CD14-positive monocyte (primary cell): ENCODE data around the gene CLDN7. TPM values are rescaled to one million over a fixed set of nuclear protein-coding genes. Genes with fewer than 3 reads are reported as not detected.
A peak's percentile ranks its signal among the peaks of the same experiment; 100 is the strongest.

ENCODE experiments used
- DNase-seq, 3 donors: peaks; one replicate each; pipeline ENCODE4 v3.0.0-alpha.2; 2011 to 2022
- H2AFZ ChIP-seq: 2 replicates; pipeline ENCODE4 v1.6.0; 2012; ENCODE audit warnings: mild to moderate bottlenecking, low read depth, low read length, inconsistent platforms; ENCODE audit not compliant: insufficient read depth, poor library complexity, severe bottlenecking
- H3K27ac ChIP-seq, 2 donors: 1 replicate in 1 of 2; 2 replicates in 1 of 2; pipeline ENCODE4 v1.5.1; 2012 to 2013; ENCODE audit warnings: low read length in 2 of 2, control low read depth in 1 of 2, inconsistent platforms in 1 of 2, low read depth in 1 of 2, mild to moderate bottlenecking in 1 of 2
- H3K27me3 ChIP-seq, 2 donors: one replicate each; pipeline versions ENCODE4 v1.6.0 to v1.6.1; 2011 to 2013; ENCODE audit warnings: low read length in 2 of 2; ENCODE audit not compliant: control insufficient read depth in 2 of 2, insufficient read depth in 2 of 2
- H3K36me3 ChIP-seq, 2 donors: replicated peaks in 1 of 2; 1 replicate in 1 of 2; 2 replicates in 1 of 2; pipeline versions ENCODE4 v1.5.1 to v1.6.1; 2012 to 2013; ENCODE audit warnings: low read length in 2 of 2, control low read depth in 1 of 2, inconsistent platforms in 1 of 2, mild to moderate bottlenecking in 1 of 2; ENCODE audit not compliant: insufficient read depth in 2 of 2, control insufficient read depth in 1 of 2
- H3K4me1 ChIP-seq, 2 donors: 1 replicate in 1 of 2; 2 replicates in 1 of 2; pipeline versions ENCODE4 v1.5.1 to v1.6.1; 2012 to 2013; ENCODE audit warnings: low read length in 2 of 2, control low read depth in 1 of 2, inconsistent platforms in 1 of 2, mild to moderate bottlenecking in 1 of 2, moderate library complexity in 1 of 2; ENCODE audit not compliant: insufficient read depth in 2 of 2, control insufficient read depth in 1 of 2
- H3K4me2 ChIP-seq: replicated peaks from 2 replicates; pipeline ENCODE3; 2012; ENCODE audit warnings: low read length, moderate library complexity, mild to moderate bottlenecking; ENCODE audit not compliant: poor library complexity, severe bottlenecking; ENCODE audit errors: extremely low read depth
- H3K4me3 ChIP-seq, 3 experiments: fragments of 200-600 bp in 1 of 3; sonication (generic) in 1 of 3; replicated peaks in 1 of 3; 1 replicate in 2 of 3; 2 replicates in 1 of 3; pipeline ENCODE4 v1.5.1; 2011 to 2013; ENCODE audit warnings: low read length in 3 of 3, mild to moderate bottlenecking in 3 of 3, control low read depth in 2 of 3, low read depth in 2 of 3, inconsistent platforms in 1 of 3, moderate library complexity in 1 of 3
- H3K79me2 ChIP-seq: 2 replicates; pipeline ENCODE4 v1.6.0; 2012; ENCODE audit warnings: mild to moderate bottlenecking, control low read depth, inconsistent platforms, low read length, moderate library complexity; ENCODE audit not compliant: insufficient read depth
- H3K9ac ChIP-seq: 2 replicates; pipeline ENCODE4 v1.6.0; 2017; ENCODE audit warnings: low read length, mild to moderate bottlenecking; ENCODE audit not compliant: insufficient read depth, poor library complexity, severe bottlenecking
- H3K9me3 ChIP-seq, 2 donors: replicated peaks in 1 of 2; 1 replicate in 1 of 2; 2 replicates in 1 of 2; pipeline versions ENCODE4 v1.5.1 to v1.6.1; 2012 to 2013; ENCODE audit warnings: low read length in 2 of 2, control low read depth in 1 of 2; ENCODE audit not compliant: control insufficient read depth in 1 of 2, insufficient read depth in 1 of 2
- H4K20me1 ChIP-seq: 2 replicates; pipeline ENCODE4 v1.6.0; 2012; ENCODE audit warnings: mild to moderate bottlenecking, low read length, control low read depth, moderate library complexity; ENCODE audit not compliant: insufficient read depth
- H3K27ac Mint-ChIP-seq, 7 donors: one replicate each; pipeline ENCODE4 v1.8.0; 2020; ENCODE audit warnings: mild to moderate bottlenecking in 7 of 7, mixed read lengths in 7 of 7, moderate library complexity in 6 of 7, inconsistent platforms in 2 of 7
- H3K27me3 Mint-ChIP-seq, 3 donors: one replicate each; pipeline ENCODE4 v1.8.0; 2021 to 2022; ENCODE audit warnings: low read depth in 3 of 3, mild to moderate bottlenecking in 3 of 3, mixed read lengths in 3 of 3, moderate library complexity in 3 of 3, inconsistent platforms in 1 of 3
- H3K36me3 Mint-ChIP-seq, 2 donors: one replicate each; pipeline ENCODE4 v1.8.0; 2020; ENCODE audit warnings: mixed read lengths in 2 of 2, inconsistent platforms in 1 of 2, mild to moderate bottlenecking in 1 of 2
- H3K4me1 Mint-ChIP-seq: one replicate; pipeline ENCODE4 v1.8.0; 2020; ENCODE audit warnings: mild to moderate bottlenecking, mixed read lengths
- H3K4me3 Mint-ChIP-seq, 2 donors: one replicate each; pipeline ENCODE4 v1.8.0; 2020; ENCODE audit warnings: mild to moderate bottlenecking in 2 of 2, mixed read lengths in 2 of 2, moderate library complexity in 1 of 2
- H3K9me3 Mint-ChIP-seq, 7 donors: one replicate each; pipeline ENCODE4 v1.8.0; 2020 to 2022; ENCODE audit warnings: mixed read lengths in 7 of 7, mild to moderate bottlenecking in 6 of 7, moderate library complexity in 6 of 7, inconsistent platforms in 2 of 7
- WGBS: methylation state at CpG from one replicate; pipeline ENCODE4 v1.1.5; 2013; ENCODE audit warnings: missing lambda C conversion rate; ENCODE audit not compliant: insufficient coverage; 5-methylcytosine and 5-hydroxymethylcytosine counted together
- intact Hi-C, 2 donors: fragments of 100-400 bp; cut with micrococcal nuclease; formaldehyde crosslinking; loops; one replicate each; pipeline versions ENCODE4 v1.15.0 to v1.15.1; 2023
- polyA plus RNA-seq, 3 donors: library from polyadenylated mRNA; depleted of rRNA in 1 of 3; unstranded in 2 of 3; stranded (reverse) in 1 of 3; fragments of 300-500 nt in 2 of 3; fragments of >200 nt in 1 of 3; fragmentation: Illumina TruSeq in 2 of 3; gene quantifications; 1 replicate in 2 of 3; 2 replicates in 1 of 3; pipeline ENCODE4 v1.2.3, GENCODE V29; 2012 to 2021
- TF ChIP-seq, protein P1 (sequence below): fragments of 200-600 bp; IDR thresholded peaks from one replicate; pipeline ENCODE4 v1.8.0; 2022; ENCODE audit warnings: antibody characterized with exemption, mild to moderate bottlenecking

CLDN7 gene
- polyA plus RNA-seq, 3 donors: 0.49 to 13.4 (median 2.1) TPM

DNA sequence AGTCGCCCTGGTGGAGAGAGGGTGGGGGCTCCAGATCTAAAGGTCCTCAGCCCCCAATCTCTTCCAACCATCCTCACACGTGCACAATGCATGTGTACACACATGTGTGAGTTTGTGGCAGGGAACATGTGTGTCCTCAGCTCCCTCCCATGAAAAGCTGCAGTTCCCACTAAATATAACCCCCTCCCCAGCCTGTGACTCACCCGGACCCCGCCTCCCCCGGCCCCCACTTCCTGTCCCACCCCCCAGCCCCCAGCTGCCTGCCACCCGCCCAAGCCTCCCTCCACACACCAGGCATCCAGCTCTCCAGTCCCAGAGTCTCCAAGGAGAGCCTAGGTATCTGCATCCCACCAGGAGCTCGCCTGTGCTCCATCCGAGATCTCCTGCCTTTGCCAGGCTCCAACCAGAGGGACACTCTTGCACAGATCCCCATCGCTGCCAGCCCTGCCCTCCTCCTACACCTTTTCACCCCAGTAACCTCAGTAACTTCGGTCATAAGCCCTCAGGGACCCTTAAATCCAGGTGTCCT is 46.6 kb downstream of the CLDN7 start:
- H3K9ac ChIP-seq: no peak overlapping the region
- H3K36me3 ChIP-seq: no peaks in the 10 kb centered on the region
- peak overlapping the region in 6 of 7 donors; percentile 25 to 100 (median 98) for H3K27ac Mint-ChIP-seq
- peaks cover 46% of the 10 kb centered on the region for H4K20me1 ChIP-seq
- H3K9me3 Mint-ChIP-seq: peaks cover 0 to 2% (median 0%) of the 10 kb centered on the region in 7 donors
- H3K27me3 ChIP-seq: no peaks in the 10 kb centered on the region
- H2AFZ ChIP-seq: no peak overlapping the region
- 33% methylated on average over 4 of the region's 10 CpGs for WGBS
- intact Hi-C loops: loop anchor here in 1 of 2 donors (2.0 to 10.0 kb wide), 3 partner anchors 19 to 189 kb away; partner anchors contain the start of genes CTDNEP1, DVL2, ELP5 and NLGN2
- TF ChIP-seq, protein P1, sequence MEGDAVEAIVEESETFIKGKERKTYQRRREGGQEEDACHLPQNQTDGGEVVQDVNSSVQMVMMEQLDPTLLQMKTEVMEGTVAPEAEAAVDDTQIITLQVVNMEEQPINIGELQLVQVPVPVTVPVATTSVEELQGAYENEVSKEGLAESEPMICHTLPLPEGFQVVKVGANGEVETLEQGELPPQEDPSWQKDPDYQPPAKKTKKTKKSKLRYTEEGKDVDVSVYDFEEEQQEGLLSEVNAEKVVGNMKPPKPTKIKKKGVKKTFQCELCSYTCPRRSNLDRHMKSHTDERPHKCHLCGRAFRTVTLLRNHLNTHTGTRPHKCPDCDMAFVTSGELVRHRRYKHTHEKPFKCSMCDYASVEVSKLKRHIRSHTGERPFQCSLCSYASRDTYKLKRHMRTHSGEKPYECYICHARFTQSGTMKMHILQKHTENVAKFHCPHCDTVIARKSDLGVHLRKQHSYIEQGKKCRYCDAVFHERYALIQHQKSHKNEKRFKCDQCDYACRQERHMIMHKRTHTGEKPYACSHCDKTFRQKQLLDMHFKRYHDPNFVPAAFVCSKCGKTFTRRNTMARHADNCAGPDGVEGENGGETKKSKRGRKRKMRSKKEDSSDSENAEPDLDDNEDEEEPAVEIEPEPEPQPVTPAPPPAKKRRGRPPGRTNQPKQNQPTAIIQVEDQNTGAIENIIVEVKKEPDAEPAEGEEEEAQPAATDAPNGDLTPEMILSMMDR: no peak
- peaks cover 0 to 5% of the 10 kb centered on the region in 2 donors for H3K36me3 Mint-ChIP-seq
- H3K4me2 ChIP-seq: peak overlapping the region; percentile 90
- H3K27ac ChIP-seq: peak overlapping the region; percentile 8 to 71
- no peak for DNase-seq
- H3K4me1 Mint-ChIP-seq: peaks cover 74% of the 10 kb centered on the region
- peaks cover 2 to 11% (median 3%) of the 10 kb centered on the region in 3 donors for H3K27me3 Mint-ChIP-seq
- H3K9me3 ChIP-seq: no peaks in the 10 kb centered on the region
- peaks cover 63 to 68% of the 10 kb centered on the region in 2 donors for H3K4me1 ChIP-seq
- peak overlapping the region in 1 of 3 experiments; percentile 83 for H3K4me3 ChIP-seq
- peak overlapping the region; percentile 69 to 75 for H3K4me3 Mint-ChIP-seq
- H3K79me2 ChIP-seq: peaks cover 63% of the 10 kb centered on the region

DNA sequence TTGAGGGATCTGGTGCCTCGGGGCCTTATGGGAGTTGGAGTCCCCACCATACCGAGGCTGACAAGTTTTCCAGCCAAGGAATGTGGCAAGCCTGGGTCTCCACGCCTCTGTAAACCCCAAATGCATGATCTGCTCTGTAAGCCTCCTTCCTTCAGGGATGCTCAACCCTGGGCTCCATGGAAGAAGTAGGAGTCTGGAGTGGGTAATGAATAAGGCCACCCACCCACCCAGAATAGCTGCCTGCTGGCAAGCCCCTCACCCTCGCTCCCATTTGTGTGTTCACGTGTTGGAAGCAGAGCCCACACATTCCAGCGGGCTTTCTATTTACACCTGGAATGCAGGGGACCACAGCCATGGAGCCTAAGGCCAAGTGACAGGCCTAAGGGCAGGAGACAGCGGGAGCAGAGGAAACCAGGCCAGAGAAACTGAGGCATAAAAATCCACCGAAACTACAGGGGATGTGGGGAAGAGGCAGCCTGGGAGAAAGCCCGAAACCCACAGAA is 47.1 kb downstream of the CLDN7 start:
- no peak overlapping the region for H2AFZ ChIP-seq
- Mint-ChIP-seq H3K27ac (peak overlapping the region in 6 of 7 donors; percentile 94 to 100 (median 99)), H3K4me1 (peaks cover 68% of the 10 kb centered on the region), H3K4me3 (peak overlapping the region; percentile 89 to 90), H3K9me3 (peaks cover 0 to 2% (median 0%) of the 10 kb centered on the region in 7 donors), H3K27me3 (peaks cover 2 to 11% (median 3%) of the 10 kb centered on the region in 3 donors), H3K36me3 (peaks cover 2 to 9% of the 10 kb centered on the region in 2 donors)
- TF ChIP-seq, protein P1: no peak
- no peak overlapping the region for H3K9ac ChIP-seq
- intact Hi-C loops: loop anchor here in 1 of 2 donors (2.0 to 10.0 kb wide), 3 partner anchors 20 to 190 kb away; partner anchors contain the start of genes CTDNEP1, DVL2, ELP5 and NLGN2
- peak overlapping the region; percentile 78 for H3K4me2 ChIP-seq
- H3K27me3 ChIP-seq: no peaks in the 10 kb centered on the region
- peak overlapping the region in 2 of 3 experiments; percentile 62 to 83 for H3K4me3 ChIP-seq
- H3K9me3 ChIP-seq: no peaks in the 10 kb centered on the region
- H3K36me3 ChIP-seq: no peaks in the 10 kb centered on the region
- no peak for DNase-seq
- peaks cover 51% of the 10 kb centered on the region for H4K20me1 ChIP-seq
- 20% methylated on average over 2 of the region's 9 CpGs for WGBS
- peaks cover 63% of the 10 kb centered on the region for H3K79me2 ChIP-seq
- H3K4me1 ChIP-seq: peaks cover 58 to 63% of the 10 kb centered on the region in 2 donors
- peak overlapping the region; percentile 69 to 71 for H3K27ac ChIP-seq
